ENCODE results near the gene DLG4. TPM values are rescaled to one million over a fixed set of nuclear protein-coding genes. Genes with fewer than 3 reads are reported as not detected.

The DLG4 gene
- total RNA-seq, 2 experiments from 2014 or later, result 15.4 to 27.3 TPM

GRCh38 chr17:7211491-7212273 lies 8.0 kb downstream of the DLG4 start:
- no peaks in the 10 kb centered on the region for H3K9me2 ChIP-seq (ENCODE audit: insufficient read depth, low read length)
- no peak overlapping the region for H3K4me2 ChIP-seq (ENCODE audit: low read length)
- H4K20me1 ChIP-seq (ENCODE audit: insufficient read depth, low read length), result no peaks in the 10 kb centered on the region
- intact Hi-C loops (cut with micrococcal nuclease; ENCODE audit: unreplicated experiment), result no loop called here
- ChIA-PET POLR2A (no interaction called here), CTCF (ENCODE audit: unreplicated experiment) (no interaction called here)
- H3K4me1 ChIP-seq (ENCODE audit: insufficient read depth, low read length, poor library complexity, severe bottlenecking), result peaks cover 28% of the 10 kb centered on the region
- peaks cover 26% of the 10 kb centered on the region for H3K79me2 ChIP-seq (ENCODE audit: insufficient read depth, low read depth, low read length)
- H2AFZ ChIP-seq (ENCODE audit: low read length), result no peak overlapping the region
- H3K36me3 ChIP-seq (ENCODE audit: insufficient read depth, low read length), result no peaks in the 10 kb centered on the region
- BruUV-seq (replicated peaks), result no TSS peak
- no peak overlapping the region for H3K4me3 ChIP-seq (ENCODE audit: low read depth, low read length, poor library complexity, severe bottlenecking)
- no peak for DNase-seq (ENCODE audit: low spot score)
- no peak for TF ChIP-seq CTCF (conservative IDR thresholded peaks at IDR 0.05; ENCODE audit: low read length)
- TF ChIP-seq EZH2phosphoT487 (IDR thresholded peaks at IDR 0.05; ENCODE audit: borderline replicate concordance, low read depth, low read length), result no peak
- H3K27ac ChIP-seq (ENCODE audit: low read depth, low read length, poor library complexity, severe bottlenecking), result no peak overlapping the region
- no peaks in the 10 kb centered on the region for H3K9me3 ChIP-seq (ENCODE audit: low read length)

DNA sequence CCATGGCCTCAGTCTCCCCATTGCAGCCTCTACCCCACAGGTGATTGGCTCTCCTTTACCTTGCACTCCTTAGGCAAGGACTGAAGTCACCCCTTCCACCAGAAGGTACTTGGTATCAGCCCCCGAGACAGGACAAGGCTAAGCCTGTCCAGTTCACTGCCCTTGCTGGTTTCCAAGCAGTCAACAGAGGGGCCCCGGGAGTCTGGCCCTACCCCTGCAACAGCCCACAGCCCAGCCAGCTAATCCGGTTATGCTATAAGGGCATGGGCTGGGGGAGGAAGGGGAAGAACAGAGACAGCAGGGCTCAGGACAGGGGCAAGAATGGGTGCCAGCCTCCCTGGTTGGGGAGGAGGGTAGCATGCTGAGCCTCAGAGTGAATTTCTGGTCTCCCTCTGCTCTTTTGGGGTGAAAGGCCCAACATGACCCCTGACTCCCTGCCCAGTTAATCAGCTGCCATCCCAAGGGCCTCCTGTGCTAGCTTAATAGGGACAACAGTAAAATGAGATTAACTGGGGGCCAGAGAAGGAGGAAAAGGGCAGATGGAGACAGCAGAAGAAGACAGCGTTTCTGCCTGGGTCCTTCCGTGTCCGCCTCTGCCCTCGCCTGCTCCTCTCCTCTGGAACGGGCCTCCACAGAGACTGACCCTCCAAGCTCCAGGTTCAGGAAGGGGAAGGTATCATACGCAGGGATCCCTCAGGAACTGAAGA lies 10.7 kb downstream of the DLG4 start:
- peaks cover 28% of the 10 kb centered on the region for H3K4me1 ChIP-seq (ENCODE audit: insufficient read depth, low read length, poor library complexity, severe bottlenecking)
- POLR2A ChIA-PET, result no interaction called here
- intact Hi-C loops (cut with micrococcal nuclease; ENCODE audit: unreplicated experiment), result no loop called here

More for the DNA sequence above, 10.7 kb downstream of the DLG4 start:
- no peak for DNase-seq (ENCODE audit: low spot score)
- no peak overlapping the region for H3K4me3 ChIP-seq (ENCODE audit: low read depth, low read length, poor library complexity, severe bottlenecking)
- CTCF ChIA-PET (ENCODE audit: unreplicated experiment), result no interaction called here
- no peaks in the 10 kb centered on the region for H3K9me3 ChIP-seq (ENCODE audit: low read length)
- no peaks in the 10 kb centered on the region for H4K20me1 ChIP-seq (ENCODE audit: insufficient read depth, low read length)
- H3K4me2 ChIP-seq (ENCODE audit: low read length), result no peak overlapping the region
- no peaks in the 10 kb centered on the region for H3K9me2 ChIP-seq (ENCODE audit: insufficient read depth, low read length)
- H3K36me3 ChIP-seq (ENCODE audit: insufficient read depth, low read length), result no peaks in the 10 kb centered on the region
- no peak overlapping the region for H2AFZ ChIP-seq (ENCODE audit: low read length)
- TF ChIP-seq EZH2phosphoT487 (IDR thresholded peaks at IDR 0.05; ENCODE audit: borderline replicate concordance, low read depth, low read length) (no peak), CTCF (conservative IDR thresholded peaks at IDR 0.05; ENCODE audit: low read length) (no peak)
- BruUV-seq (replicated peaks), result no TSS peak
- no peak overlapping the region for H3K27ac ChIP-seq (ENCODE audit: low read depth, low read length, poor library complexity, severe bottlenecking)
- H3K79me2 ChIP-seq (ENCODE audit: insufficient read depth, low read depth, low read length), result peaks cover 17% of the 10 kb centered on the region; the same call in 1 of the 2 replicates
